CD14-positive monocyte (primary cell): Measurements from ENCODE around the gene SEZ6L. TPM values are rescaled to one million over a fixed set of nuclear protein-coding genes. Genes with fewer than 3 reads are reported as not detected.

Experiments used
- DNase-seq, 3 donors: peaks; one replicate each; pipeline ENCODE4 v3.0.0-alpha.2; 2011 to 2022
- H2AFZ ChIP-seq: 2 replicates; pipeline ENCODE4 v1.6.0; 2012; ENCODE audit warnings: mild to moderate bottlenecking, low read depth, low read length, inconsistent platforms; ENCODE audit not compliant: insufficient read depth, poor library complexity, severe bottlenecking
- H3K27ac ChIP-seq, 2 donors: 1 replicate in 1 of 2; 2 replicates in 1 of 2; pipeline ENCODE4 v1.5.1; 2012 to 2013; ENCODE audit warnings: low read length in 2 of 2, control low read depth in 1 of 2, inconsistent platforms in 1 of 2, low read depth in 1 of 2, mild to moderate bottlenecking in 1 of 2
- H3K27me3 ChIP-seq, 2 donors: one replicate each; pipeline versions ENCODE4 v1.6.0 to v1.6.1; 2011 to 2013; ENCODE audit warnings: low read length in 2 of 2; ENCODE audit not compliant: control insufficient read depth in 2 of 2, insufficient read depth in 2 of 2
- H3K36me3 ChIP-seq, 2 donors: replicated peaks in 1 of 2; 1 replicate in 1 of 2; 2 replicates in 1 of 2; pipeline versions ENCODE4 v1.5.1 to v1.6.1; 2012 to 2013; ENCODE audit warnings: low read length in 2 of 2, control low read depth in 1 of 2, inconsistent platforms in 1 of 2, mild to moderate bottlenecking in 1 of 2; ENCODE audit not compliant: insufficient read depth in 2 of 2, control insufficient read depth in 1 of 2
- H3K4me1 ChIP-seq, 2 donors: 1 replicate in 1 of 2; 2 replicates in 1 of 2; pipeline versions ENCODE4 v1.5.1 to v1.6.1; 2012 to 2013; ENCODE audit warnings: low read length in 2 of 2, control low read depth in 1 of 2, inconsistent platforms in 1 of 2, mild to moderate bottlenecking in 1 of 2, moderate library complexity in 1 of 2; ENCODE audit not compliant: insufficient read depth in 2 of 2, control insufficient read depth in 1 of 2
- H3K4me2 ChIP-seq: replicated peaks from 2 replicates; pipeline ENCODE3; 2012; ENCODE audit warnings: low read length, moderate library complexity, mild to moderate bottlenecking; ENCODE audit not compliant: poor library complexity, severe bottlenecking; ENCODE audit errors: extremely low read depth
- H3K4me3 ChIP-seq, 3 experiments: fragments of 200-600 bp in 1 of 3; sonication (generic) in 1 of 3; replicated peaks in 1 of 3; 1 replicate in 2 of 3; 2 replicates in 1 of 3; pipeline ENCODE4 v1.5.1; 2011 to 2013; ENCODE audit warnings: low read length in 3 of 3, mild to moderate bottlenecking in 3 of 3, control low read depth in 2 of 3, low read depth in 2 of 3, inconsistent platforms in 1 of 3, moderate library complexity in 1 of 3
- H3K79me2 ChIP-seq: 2 replicates; pipeline ENCODE4 v1.6.0; 2012; ENCODE audit warnings: mild to moderate bottlenecking, control low read depth, inconsistent platforms, low read length, moderate library complexity; ENCODE audit not compliant: insufficient read depth
- H3K9ac ChIP-seq: 2 replicates; pipeline ENCODE4 v1.6.0; 2017; ENCODE audit warnings: low read length, mild to moderate bottlenecking; ENCODE audit not compliant: insufficient read depth, poor library complexity, severe bottlenecking
- H3K9me3 ChIP-seq, 2 donors: replicated peaks in 1 of 2; 1 replicate in 1 of 2; 2 replicates in 1 of 2; pipeline versions ENCODE4 v1.5.1 to v1.6.1; 2012 to 2013; ENCODE audit warnings: low read length in 2 of 2, control low read depth in 1 of 2; ENCODE audit not compliant: control insufficient read depth in 1 of 2, insufficient read depth in 1 of 2
- H4K20me1 ChIP-seq: 2 replicates; pipeline ENCODE4 v1.6.0; 2012; ENCODE audit warnings: mild to moderate bottlenecking, low read length, control low read depth, moderate library complexity; ENCODE audit not compliant: insufficient read depth
- H3K27ac Mint-ChIP-seq, 7 donors: one replicate each; pipeline ENCODE4 v1.8.0; 2020; ENCODE audit warnings: mild to moderate bottlenecking in 7 of 7, mixed read lengths in 7 of 7, moderate library complexity in 6 of 7, inconsistent platforms in 2 of 7
- H3K27me3 Mint-ChIP-seq, 3 donors: one replicate each; pipeline ENCODE4 v1.8.0; 2021 to 2022; ENCODE audit warnings: low read depth in 3 of 3, mild to moderate bottlenecking in 3 of 3, mixed read lengths in 3 of 3, moderate library complexity in 3 of 3, inconsistent platforms in 1 of 3
- H3K36me3 Mint-ChIP-seq, 2 donors: one replicate each; pipeline ENCODE4 v1.8.0; 2020; ENCODE audit warnings: mixed read lengths in 2 of 2, inconsistent platforms in 1 of 2, mild to moderate bottlenecking in 1 of 2
- H3K4me1 Mint-ChIP-seq: one replicate; pipeline ENCODE4 v1.8.0; 2020; ENCODE audit warnings: mild to moderate bottlenecking, mixed read lengths
- H3K4me3 Mint-ChIP-seq, 2 donors: one replicate each; pipeline ENCODE4 v1.8.0; 2020; ENCODE audit warnings: mild to moderate bottlenecking in 2 of 2, mixed read lengths in 2 of 2, moderate library complexity in 1 of 2
- H3K9me3 Mint-ChIP-seq, 7 donors: one replicate each; pipeline ENCODE4 v1.8.0; 2020 to 2022; ENCODE audit warnings: mixed read lengths in 7 of 7, mild to moderate bottlenecking in 6 of 7, moderate library complexity in 6 of 7, inconsistent platforms in 2 of 7
- CTCF ChIP-seq: fragments of 200-600 bp; IDR thresholded peaks from one replicate; pipeline ENCODE4 v1.8.0; 2022; ENCODE audit warnings: antibody characterized with exemption, mild to moderate bottlenecking
- WGBS: methylation state at CpG from one replicate; pipeline ENCODE4 v1.1.5; 2013; ENCODE audit warnings: missing lambda C conversion rate; ENCODE audit not compliant: insufficient coverage; 5-methylcytosine and 5-hydroxymethylcytosine counted together
- intact Hi-C, 2 donors: fragments of 100-400 bp; cut with micrococcal nuclease; formaldehyde crosslinking; loops; one replicate each; pipeline versions ENCODE4 v1.15.0 to v1.15.1; 2023
- polyA plus RNA-seq, 3 donors: library from polyadenylated mRNA; depleted of rRNA in 1 of 3; unstranded in 2 of 3; stranded (reverse) in 1 of 3; fragments of 300-500 nt in 2 of 3; fragments of >200 nt in 1 of 3; fragmentation: Illumina TruSeq in 2 of 3; gene quantifications; 1 replicate in 2 of 3; 2 replicates in 1 of 3; pipeline ENCODE4 v1.2.3, GENCODE V29; 2012 to 2021

SEZ6L gene
- polyA plus RNA-seq, 3 donors: 0.43 to 2.8 (median 0.71) TPM

GRCh38 chr22:26251869-26252268 is 82.6 kb downstream of the SEZ6L start:
- no peak overlapping the region for H2AFZ ChIP-seq
- H3K27ac Mint-ChIP-seq: no peak overlapping the region
- H3K36me3 ChIP-seq: no peaks in the 10 kb centered on the region
- H3K4me1 ChIP-seq: no peaks in the 10 kb centered on the region
- DNase-seq: no peak
- peaks cover 0 to 7% (median 0%) of the 10 kb centered on the region in 7 donors for H3K9me3 Mint-ChIP-seq
- H3K4me2 ChIP-seq: no peak overlapping the region
- no peaks in the 10 kb centered on the region for H3K9me3 ChIP-seq
- no peaks in the 10 kb centered on the region for H3K36me3 Mint-ChIP-seq
- H3K4me1 Mint-ChIP-seq: no peaks in the 10 kb centered on the region
- H3K79me2 ChIP-seq: no peaks in the 10 kb centered on the region
- H3K27me3 Mint-ChIP-seq: peaks cover 0 to 4% (median 2%) of the 10 kb centered on the region in 3 donors
- 89% methylated on average over 4 of the region's 5 CpGs for WGBS
- H3K27me3 ChIP-seq: peaks cover 0 to 2% of the 10 kb centered on the region in 2 donors
- intact Hi-C loops: no loop called here
- no peak overlapping the region for H3K4me3 ChIP-seq
- H3K4me3 Mint-ChIP-seq: no peak overlapping the region
- H3K9ac ChIP-seq: no peak overlapping the region
- no peak for TF ChIP-seq CTCF
- H4K20me1 ChIP-seq: no peaks in the 10 kb centered on the region
- H3K27ac ChIP-seq: no peak overlapping the region

DNA sequence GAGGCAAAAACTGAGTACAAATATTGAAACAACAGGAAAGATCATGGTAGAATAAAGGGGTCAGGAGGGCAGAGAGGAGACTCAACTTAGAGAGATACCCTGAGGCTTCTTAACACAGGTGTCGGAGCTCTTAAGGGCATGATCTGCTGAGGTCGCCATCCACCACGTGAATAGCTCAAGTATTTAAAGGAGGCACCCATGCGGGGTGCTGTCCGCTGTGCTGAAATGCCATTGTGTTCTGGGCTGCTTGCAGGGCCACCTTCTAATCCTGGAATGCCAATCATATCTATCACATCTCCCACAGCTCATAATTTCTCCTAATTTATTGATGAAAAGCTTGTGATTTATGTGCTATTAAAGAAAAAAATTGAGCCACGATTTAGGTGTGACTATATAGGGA is 90.2 kb downstream of the SEZ6L start:
- Histone ChIP-seq H3K27me3 (peaks cover 0 to 2% of the 10 kb centered on the region in 2 donors), H3K4me2 (no peak overlapping the region), H2AFZ (no peak overlapping the region), H4K20me1 (no peaks in the 10 kb centered on the region), H3K9ac (no peak overlapping the region), H3K9me3 (no peaks in the 10 kb centered on the region), H3K27ac (no peak overlapping the region), H3K36me3 (no peaks in the 10 kb centered on the region), H3K4me1 (no peaks in the 10 kb centered on the region), H3K4me3 (no peak overlapping the region), H3K79me2 (no peaks in the 10 kb centered on the region)
- TF ChIP-seq CTCF: no peak
- H3K9me3 Mint-ChIP-seq: no peaks in the 10 kb centered on the region
- H3K27me3 Mint-ChIP-seq: peaks cover 2 to 11% (median 5%) of the 10 kb centered on the region in 3 donors
- H3K4me3 Mint-ChIP-seq: no peak overlapping the region
- H3K27ac Mint-ChIP-seq: no peak overlapping the region
- H3K36me3 Mint-ChIP-seq: no peaks in the 10 kb centered on the region
- WGBS: 20% methylated on average over 1 of the region's 6 CpGs
- intact Hi-C loops: no loop called here
- DNase-seq: no peak
- H3K4me1 Mint-ChIP-seq: no peaks in the 10 kb centered on the region
